Smooth muscle cell (in vitro differentiated cells): ENCODE data around the gene DMD. TPM values are rescaled to one million over a fixed set of nuclear protein-coding genes. Genes with fewer than 3 reads are reported as not detected.

Experiments
- DNase-seq: peaks from one replicate; lab custom pipeline; 2025; ENCODE audit not compliant: unreplicated experiment; lab: John Stamatoyannopoulos, UW
- H2AFZ ChIP-seq: fragments of 200-600 bp; sonication (generic); 2 replicates; pipeline ENCODE4 v1.6.0; 2016; ENCODE audit warnings: antibody characterized with exemption, low read depth, mild to moderate bottlenecking
- H3F3A ChIP-seq: fragments of 200-600 bp; sonication (generic); 2 replicates; pipeline ENCODE4 v1.6.0; 2017; ENCODE audit warnings: antibody characterized with exemption, low read depth
- H3K27ac ChIP-seq: fragments of 200-600 bp; sonication (generic); 2 replicates; pipeline ENCODE4 v1.5.1; 2016; ENCODE audit warnings: low read depth, mild to moderate bottlenecking
- H3K27me3 ChIP-seq: fragments of 200-600 bp; sonication (generic); 2 replicates; pipeline ENCODE4 v1.6.1; 2016; ENCODE audit warnings: low read depth, mild to moderate bottlenecking
- H3K36me3 ChIP-seq: fragments of 200-600 bp; sonication (generic); 2 replicates; pipeline ENCODE4 v1.5.1; 2016; ENCODE audit warnings: low read depth
- H3K4me1 ChIP-seq: fragments of 200-600 bp; sonication (generic); 2 replicates; pipeline ENCODE4 v1.5.1; 2016; ENCODE audit warnings: low read depth
- H3K4me2 ChIP-seq: fragments of 200-600 bp; sonication (generic); 2 replicates; pipeline ENCODE4 v1.6.0; 2016; ENCODE audit warnings: mild to moderate bottlenecking
- H3K4me3 ChIP-seq: fragments of 200-600 bp; sonication (generic); 2 replicates; pipeline ENCODE4 v1.5.1; 2016; ENCODE audit warnings: mild to moderate bottlenecking
- H3K79me2 ChIP-seq: fragments of 200-600 bp; sonication (generic); 2 replicates; pipeline ENCODE4 v1.6.0; 2016; ENCODE audit warnings: low read depth, mild to moderate bottlenecking
- H3K9ac ChIP-seq: fragments of 200-600 bp; sonication (generic); 2 replicates; pipeline ENCODE4 v1.6.0; 2016; ENCODE audit warnings: low read depth
- H3K9me3 ChIP-seq: fragments of 200-600 bp; sonication (generic); replicated peaks from 2 replicates; pipeline ENCODE4 v1.5.1; 2016; ENCODE audit warnings: low read depth
- H4K20me1 ChIP-seq: fragments of 200-600 bp; sonication (generic); 2 replicates; pipeline ENCODE4 v1.6.0; 2016; ENCODE audit warnings: low read depth
- WGBS: methylation state at CpG from one replicate; pipeline ENCODE4 v1.1.7; 2016; ENCODE audit warnings: low lambda C conversion rate; 5-methylcytosine and 5-hydroxymethylcytosine counted together
- polyA plus RNA-seq: library from polyadenylated mRNA; unstranded; fragments of >200 nt; fragmentation: Nextera tagmentation; extraction: Ambion mirVana; gene quantifications from 2 replicates; pipeline ENCODE4 v1.2.1, GENCODE V29; 2016
- total RNA-seq: library from RNA; depleted of rRNA; stranded (reverse); fragments of >200 nt; gene quantifications from 2 replicates; pipeline ENCODE4 v1.2.3, GENCODE V29; 2014
- TF ChIP-seq, protein P1 (sequence below): fragments of 200-600 bp; sonication (generic); IDR thresholded peaks from 2 replicates; pipeline ENCODE4 v1.5.1; 2017; ENCODE audit warnings: borderline replicate concordance, mild to moderate bottlenecking, antibody characterized with exemption; ENCODE audit not compliant: insufficient read depth, poor library complexity, severe bottlenecking

Gene DMD
- total and polyA plus RNA-seq, 2 experiments from 2014 or later: 12.3 to 12.6 TPM

DNA sequence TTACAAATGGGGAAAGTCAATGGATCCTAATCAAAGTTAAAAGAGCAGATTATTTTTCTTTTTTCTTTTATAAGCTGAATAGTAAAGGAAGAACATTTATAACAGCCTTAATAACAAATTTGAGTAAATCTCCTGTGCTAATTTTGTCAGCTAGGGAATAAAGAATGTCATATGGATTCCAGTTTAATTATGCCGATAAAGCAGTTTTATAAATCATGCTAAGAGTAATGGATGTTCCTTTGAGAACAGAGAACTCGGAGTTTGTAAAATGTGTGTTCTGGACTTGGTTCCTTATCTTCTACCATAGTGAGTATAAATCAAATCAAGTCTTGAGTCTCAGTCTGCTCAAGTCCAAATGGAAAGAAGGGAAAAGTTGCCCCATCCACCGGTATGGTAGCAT lies 1959.2 kb downstream of the DMD start:
- TF ChIP-seq, protein P1, sequence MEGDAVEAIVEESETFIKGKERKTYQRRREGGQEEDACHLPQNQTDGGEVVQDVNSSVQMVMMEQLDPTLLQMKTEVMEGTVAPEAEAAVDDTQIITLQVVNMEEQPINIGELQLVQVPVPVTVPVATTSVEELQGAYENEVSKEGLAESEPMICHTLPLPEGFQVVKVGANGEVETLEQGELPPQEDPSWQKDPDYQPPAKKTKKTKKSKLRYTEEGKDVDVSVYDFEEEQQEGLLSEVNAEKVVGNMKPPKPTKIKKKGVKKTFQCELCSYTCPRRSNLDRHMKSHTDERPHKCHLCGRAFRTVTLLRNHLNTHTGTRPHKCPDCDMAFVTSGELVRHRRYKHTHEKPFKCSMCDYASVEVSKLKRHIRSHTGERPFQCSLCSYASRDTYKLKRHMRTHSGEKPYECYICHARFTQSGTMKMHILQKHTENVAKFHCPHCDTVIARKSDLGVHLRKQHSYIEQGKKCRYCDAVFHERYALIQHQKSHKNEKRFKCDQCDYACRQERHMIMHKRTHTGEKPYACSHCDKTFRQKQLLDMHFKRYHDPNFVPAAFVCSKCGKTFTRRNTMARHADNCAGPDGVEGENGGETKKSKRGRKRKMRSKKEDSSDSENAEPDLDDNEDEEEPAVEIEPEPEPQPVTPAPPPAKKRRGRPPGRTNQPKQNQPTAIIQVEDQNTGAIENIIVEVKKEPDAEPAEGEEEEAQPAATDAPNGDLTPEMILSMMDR: no peak
- H3K9me3 ChIP-seq: no peaks in the 10 kb centered on the region
- no peaks in the 10 kb centered on the region for H4K20me1 ChIP-seq
- H3K9ac ChIP-seq: no peak overlapping the region
- H3K36me3 ChIP-seq: no peaks in the 10 kb centered on the region
- no peaks in the 10 kb centered on the region for H3K79me2 ChIP-seq
- no peak overlapping the region for H3K4me3 ChIP-seq
- H3K4me2 ChIP-seq: no peak overlapping the region
- H3K4me1 ChIP-seq: no peaks in the 10 kb centered on the region
- no peak overlapping the region for H2AFZ ChIP-seq
- WGBS: 90% methylated on average over 3 of the region's 3 CpGs
- no peak for DNase-seq
- H3K27me3 ChIP-seq: no peaks in the 10 kb centered on the region
- H3F3A ChIP-seq: no peaks in the 10 kb centered on the region
- H3K27ac ChIP-seq: no peak overlapping the region

DNA sequence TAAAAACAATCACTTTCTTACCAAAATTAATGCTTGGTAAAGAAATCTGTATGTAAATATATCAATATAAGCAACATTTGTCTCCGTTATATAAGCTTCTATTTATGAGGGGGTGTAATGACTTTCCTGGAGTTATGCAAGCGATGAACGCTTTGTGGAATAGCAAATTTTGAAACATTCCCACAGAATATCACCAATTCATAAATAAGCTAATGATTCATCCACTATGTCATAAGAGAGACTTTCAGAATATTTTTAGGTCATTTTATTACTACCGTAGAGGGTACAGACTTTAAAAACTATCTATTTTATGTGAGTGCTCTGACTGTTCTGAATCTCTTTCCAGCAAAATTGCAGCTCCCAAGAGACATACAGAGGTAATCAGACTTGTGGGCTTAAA lies 1960.0 kb downstream of the DMD start:
- H3K27me3 ChIP-seq: no peaks in the 10 kb centered on the region
- no peak overlapping the region for H3K27ac ChIP-seq
- H3K4me2 ChIP-seq: no peak overlapping the region
- H3K79me2 ChIP-seq: no peaks in the 10 kb centered on the region
- no peaks in the 10 kb centered on the region for H4K20me1 ChIP-seq
- H3K9me3 ChIP-seq: no peaks in the 10 kb centered on the region
- 67% methylated on average over 4 of the region's 4 CpGs for WGBS
- no peaks in the 10 kb centered on the region for H3F3A ChIP-seq
- DNase-seq: no peak
- no peak overlapping the region for H3K4me3 ChIP-seq
- no peak overlapping the region for H3K9ac ChIP-seq
- H2AFZ ChIP-seq: no peak overlapping the region
- TF ChIP-seq, protein P1: no peak
- H3K4me1 ChIP-seq: no peaks in the 10 kb centered on the region
- no peaks in the 10 kb centered on the region for H3K36me3 ChIP-seq

DNA sequence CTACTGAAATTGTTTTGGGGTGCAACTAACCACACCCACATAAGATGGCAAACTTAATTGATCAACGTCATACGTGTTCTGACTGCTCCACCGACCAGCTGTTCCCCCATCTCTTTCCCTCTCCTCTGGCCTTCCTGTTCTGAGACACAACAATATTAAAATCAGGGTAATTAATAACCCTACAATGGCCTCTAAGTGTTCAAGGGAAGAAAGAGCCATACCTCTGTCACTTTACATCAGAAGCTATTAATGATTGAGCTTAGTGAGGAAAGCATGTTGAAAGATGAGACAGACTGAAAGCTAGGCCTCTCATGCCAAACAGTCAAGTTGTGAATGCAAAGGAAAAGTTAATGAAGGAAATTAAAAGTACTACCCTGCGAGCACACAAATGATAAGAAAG lies 1965.6 kb downstream of the DMD start:
- no peak overlapping the region for H3K9ac ChIP-seq
- H3K9me3 ChIP-seq: peaks cover 4% of the 10 kb centered on the region
- 75% methylated on average over 4 of the region's 4 CpGs for WGBS
- no peak overlapping the region for H2AFZ ChIP-seq
- H3K4me1 ChIP-seq: no peaks in the 10 kb centered on the region
- H3K27me3 ChIP-seq: no peaks in the 10 kb centered on the region
- no peak overlapping the region for H3K27ac ChIP-seq
- no peaks in the 10 kb centered on the region for H4K20me1 ChIP-seq
- no peaks in the 10 kb centered on the region for H3K36me3 ChIP-seq
- H3K4me2 ChIP-seq: no peak overlapping the region
- TF ChIP-seq, protein P1: no peak
- no peak overlapping the region for H3K4me3 ChIP-seq
- DNase-seq: no peak
- no peaks in the 10 kb centered on the region for H3K79me2 ChIP-seq
- H3F3A ChIP-seq: no peaks in the 10 kb centered on the region

DNA sequence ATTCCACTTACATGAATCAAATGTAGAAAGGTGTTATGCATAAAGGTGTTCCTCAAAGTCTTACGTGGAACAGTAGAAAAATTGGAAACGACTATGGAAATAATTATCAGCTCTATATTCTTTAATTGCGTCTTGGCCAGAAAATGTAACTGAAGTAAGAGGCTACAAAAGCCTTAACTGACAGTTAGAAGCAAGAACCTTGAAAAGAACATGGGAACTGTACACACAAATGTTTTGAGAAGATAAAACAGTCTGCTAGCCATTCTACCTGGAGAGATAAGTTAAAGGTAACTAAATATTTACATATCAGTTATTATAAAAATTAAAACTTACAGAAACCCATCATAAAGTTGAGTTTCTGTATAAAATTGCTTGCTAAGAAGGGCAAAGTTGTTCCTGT lies 1967.5 kb downstream of the DMD start:
- no peak overlapping the region for H3K27ac ChIP-seq
- no peak overlapping the region for H2AFZ ChIP-seq
- no peak for DNase-seq
- no peaks in the 10 kb centered on the region for H3K27me3 ChIP-seq
- no peaks in the 10 kb centered on the region for H3K36me3 ChIP-seq
- H3K4me1 ChIP-seq: no peaks in the 10 kb centered on the region
- H3F3A ChIP-seq: no peaks in the 10 kb centered on the region
- no peaks in the 10 kb centered on the region for H4K20me1 ChIP-seq
- H3K4me3 ChIP-seq: no peak overlapping the region
- H3K9me3 ChIP-seq: peaks cover 4% of the 10 kb centered on the region
- H3K4me2 ChIP-seq: no peak overlapping the region
- TF ChIP-seq, protein P1: no peak
- 57% methylated on average over 3 of the region's 3 CpGs for WGBS
- H3K79me2 ChIP-seq: no peaks in the 10 kb centered on the region
- H3K9ac ChIP-seq: no peak overlapping the region
